Upper lobe of right lung (tissue), 1 donor: ENCODE results near the gene ZWILCH. TPM values are rescaled to one million over a fixed set of nuclear protein-coding genes. Genes with fewer than 3 reads are reported as not detected.

ENCODE experiments used
- ATAC-seq: fragments of 200-7000 bp; cut with Tn5 transposase; one replicate; pipeline ENCODE4 v1.9.1; 2020; ENCODE audit warnings: mild to moderate bottlenecking, moderate library complexity
- DNase-seq: peaks from one replicate; pipeline ENCODE4 v3.0.0-alpha.2; 2020
- H3K27ac ChIP-seq: fragments of 200-600 bp; one replicate; pipeline ENCODE4 v1.8.0; 2022
- H3K27me3 ChIP-seq: fragments of 200-600 bp; one replicate; pipeline ENCODE4 v1.8.0; 2022; ENCODE audit warnings: mild to moderate bottlenecking
- H3K36me3 ChIP-seq: fragments of 200-600 bp; one replicate; pipeline ENCODE4 v1.8.0; 2022
- H3K4me1 ChIP-seq: fragments of 200-600 bp; one replicate; pipeline ENCODE4 v1.8.0; 2022
- H3K4me3 ChIP-seq: fragments of 200-600 bp; one replicate; pipeline ENCODE4 v1.8.0; 2022; ENCODE audit warnings: mild to moderate bottlenecking
- H3K9me3 ChIP-seq: fragments of 200-600 bp; one replicate; pipeline ENCODE4 v1.8.0; 2022
- CTCF ChIP-seq: fragments of 200-600 bp; IDR thresholded peaks from one replicate; pipeline ENCODE4 v1.8.0; 2022; ENCODE audit warnings: antibody characterized with exemption
- intact Hi-C: fragments of 100-400 bp; cut with DNase I; formaldehyde crosslinking; loops from one replicate; pipeline ENCODE4 v1.11.0; 2022
- total RNA-seq: library from RNA; stranded (reverse); fragmentation: NEBNext Ultra II Directional; extraction: Animal tissue kit (Norgen Biotek cat#: 25700); gene quantifications from one replicate; pipeline ENCODE4 v1.2.1, GENCODE V29; 2021
- donor health status: DM: no; HTN: yes; CAD: no; lungs with severe emphysema.

Gene ZWILCH
- total RNA-seq, 1 donor from 2014 or later: 4.6 TPM

GRCh38 chr15:66573348-66573718, 68.2 kb downstream of the ZWILCH start:
- H3K4me1 ChIP-seq: no peaks in the 10 kb centered on the region
- no peaks in the 10 kb centered on the region for H3K27me3 ChIP-seq
- H3K27ac ChIP-seq: no peak overlapping the region
- ATAC-seq (no peak), DNase-seq (peak; percentile 25)
- no peak overlapping the region for H3K4me3 ChIP-seq
- no peaks in the 10 kb centered on the region for H3K9me3 ChIP-seq
- H3K36me3 ChIP-seq: no peaks in the 10 kb centered on the region
- TF ChIP-seq CTCF: no peak
- intact Hi-C loops: no loop called here

DNA sequence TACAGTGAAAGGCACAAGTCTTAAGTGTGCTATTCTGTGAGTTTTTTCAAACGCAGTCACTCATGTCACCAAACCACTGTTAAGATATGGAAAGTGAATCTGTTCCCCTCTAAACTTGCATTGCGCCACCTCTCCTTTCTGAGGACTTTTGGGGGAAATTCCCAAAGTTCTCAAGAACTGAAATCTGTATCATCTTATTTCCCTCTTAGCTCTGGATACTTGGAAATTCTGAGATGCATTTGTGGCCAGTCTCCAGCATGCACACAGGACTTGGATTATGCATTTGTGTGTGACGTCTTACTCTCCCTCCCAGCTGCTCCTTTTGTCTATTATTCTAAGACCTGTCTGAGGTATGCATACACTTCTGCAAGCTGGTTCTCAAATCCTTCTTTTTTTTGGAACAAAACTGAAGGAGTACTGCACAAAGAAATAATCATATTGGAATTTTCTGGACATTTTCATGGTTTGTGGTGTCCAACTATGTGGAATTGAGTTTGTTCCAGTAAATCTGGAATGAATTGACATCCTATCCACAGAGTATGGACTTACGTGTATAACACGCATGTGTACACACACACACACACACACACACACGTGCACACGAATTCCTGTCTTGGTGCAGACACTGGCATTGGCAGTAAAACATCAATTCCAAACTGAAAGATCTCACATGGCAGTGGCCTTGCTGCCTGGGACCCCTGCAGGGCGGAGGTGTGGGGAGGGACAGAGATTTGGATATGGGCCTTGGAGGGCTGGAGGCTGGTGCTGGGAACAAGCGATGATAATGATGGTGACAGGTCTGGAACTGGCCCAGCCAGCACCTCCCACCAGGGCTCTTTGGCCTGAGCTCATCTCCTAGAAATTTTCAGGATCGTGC, 68.8 kb downstream of the ZWILCH start:
- H3K27ac ChIP-seq: no peak overlapping the region
- TF ChIP-seq CTCF: no peak

GRCh38 chr15:66574596-66574950, 69.4 kb downstream of the ZWILCH start:
- Histone ChIP-seq H3K4me1 (no peaks in the 10 kb centered on the region), H3K27ac (no peak overlapping the region)
- intact Hi-C loops: no loop called here

More for the DNA sequence above, 68.8 kb downstream of the ZWILCH start:
- Histone ChIP-seq H3K36me3 (no peaks in the 10 kb centered on the region), H3K4me1 (no peaks in the 10 kb centered on the region), H3K4me3 (no peak overlapping the region), H3K27me3 (no peaks in the 10 kb centered on the region), H3K9me3 (no peaks in the 10 kb centered on the region)
- no peak for DNase-seq
- no peak for ATAC-seq
- intact Hi-C loops: no loop called here

GRCh38 chr15:66578286-66578875, 73.3 kb downstream of the ZWILCH start:
- Histone ChIP-seq H3K4me1 (no peaks in the 10 kb centered on the region), H3K4me3 (no peak overlapping the region), H3K27me3 (no peaks in the 10 kb centered on the region), H3K36me3 (no peaks in the 10 kb centered on the region), H3K27ac (no peak overlapping the region), H3K9me3 (no peaks in the 10 kb centered on the region)
- DNase-seq (no peak), ATAC-seq (peak; percentile 70)
- intact Hi-C loops: no loop called here
- no peak for TF ChIP-seq CTCF

More at GRCh38 chr15:66574596-66574950, 69.4 kb downstream of the ZWILCH start:
- H3K4me3 ChIP-seq: no peak overlapping the region
- no peaks in the 10 kb centered on the region for H3K9me3 ChIP-seq
- no peaks in the 10 kb centered on the region for H3K27me3 ChIP-seq
- DNase-seq (no peak), ATAC-seq (no peak)
- no peaks in the 10 kb centered on the region for H3K36me3 ChIP-seq
- no peak for TF ChIP-seq CTCF

DNA sequence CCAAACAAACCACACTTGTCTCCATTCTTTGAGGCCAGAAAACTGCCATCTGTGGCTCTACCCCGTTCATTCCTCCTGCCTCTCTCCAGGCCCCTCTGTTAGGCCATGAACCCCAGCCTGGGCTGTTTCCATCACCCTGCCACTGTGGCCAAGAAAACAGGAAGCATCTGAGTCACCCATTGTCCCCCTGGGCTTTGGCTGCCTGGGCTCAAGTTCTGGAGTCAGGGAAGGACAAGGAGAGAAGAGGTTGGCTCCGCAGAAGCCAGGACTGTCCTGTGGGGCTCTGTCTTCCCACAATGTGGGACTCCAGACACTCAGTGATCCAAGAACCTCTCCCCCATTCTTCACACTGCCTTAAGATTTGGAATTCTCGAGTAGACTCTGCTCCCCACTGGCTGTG, 75.5 kb downstream of the ZWILCH start:
- Histone ChIP-seq H3K4me3 (no peak overlapping the region), H3K9me3 (no peaks in the 10 kb centered on the region), H3K27ac (no peak overlapping the region), H3K36me3 (no peaks in the 10 kb centered on the region), H3K4me1 (no peaks in the 10 kb centered on the region), H3K27me3 (no peaks in the 10 kb centered on the region)
- DNase-seq (no peak), ATAC-seq (peak; percentile 47)
- intact Hi-C loops: no loop called here
- no peak for TF ChIP-seq CTCF
